Transverse colon (tissue), 4 donors: ENCODE measurements around the gene KRT13. TPM values are rescaled to one million over a fixed set of nuclear protein-coding genes. Genes with fewer than 3 reads are reported as not detected.

ENCODE experiments used
- DNase-seq: peaks from one replicate; pipeline ENCODE4 v3.0.0-alpha.2; 2019
- H3K27ac ChIP-seq, 4 donors: fragments of 200-600 bp; sonication (generic); 2 replicates each; pipeline ENCODE4 v1.5.1; 2016 to 2018; ENCODE audit warnings: inconsistent platforms in 4 of 4
- H3K27me3 ChIP-seq: fragments of 200-600 bp; sonication (generic); 2 replicates; pipeline ENCODE4 v1.5.1; 2017; ENCODE audit warnings: inconsistent platforms
- H3K36me3 ChIP-seq, 4 donors: fragments of 200-600 bp; sonication (generic); 2 replicates each; pipeline ENCODE4 v1.5.1; 2017 to 2019; ENCODE audit warnings: inconsistent platforms in 4 of 4
- H3K4me1 ChIP-seq, 4 donors: fragments of 200-600 bp; sonication (generic); 2 replicates each; pipeline ENCODE4 v1.5.1; 2017 to 2020; ENCODE audit warnings: inconsistent platforms in 4 of 4
- H3K4me3 ChIP-seq, 4 donors: fragments of 200-600 bp; sonication (generic); 1 replicate in 1 of 4; 2 replicates in 3 of 4; pipeline versions ENCODE4 v1.5.1 to v1.6.1; 2017 to 2019; ENCODE audit warnings: inconsistent platforms in 4 of 4
- H3K9me3 ChIP-seq, 2 donors: fragments of 200-600 bp; sonication (generic); 2 replicates each; pipeline ENCODE4 v1.5.1; 2017 to 2019; ENCODE audit warnings: inconsistent platforms in 2 of 2
- CTCF ChIP-seq, 5 experiments: fragments of 200-600 bp in 3 of 5; fragments of 450-650 bp in 2 of 5; sonication (generic) in 3 of 5; IDR thresholded peaks; 1 replicate in 2 of 5; 2 replicates in 3 of 5; pipeline ENCODE4 v1.5.1; 2016 to 2017; ENCODE audit warnings: antibody characterized with exemption in 5 of 5, inconsistent platforms in 3 of 5, mild to moderate bottlenecking in 2 of 5, moderate library complexity in 1 of 5
- EP300 ChIP-seq: sonication (generic); formaldehyde crosslinking; IDR thresholded peaks from one replicate; pipeline ENCODE4 v1.6.1; 2017; ENCODE audit warnings: antibody characterized with exemption, low read depth
- POLR2A ChIP-seq: fragments of 450-650 bp; IDR thresholded peaks from one replicate; pipeline ENCODE4 v1.6.1; 2016; ENCODE audit warnings: antibody characterized with exemption, mild to moderate bottlenecking, moderate library complexity
- POLR2AphosphoS5 ChIP-seq, 3 donors: sonication (generic); formaldehyde crosslinking; IDR thresholded peaks; one replicate each; pipeline ENCODE4 v1.6.1; 2016; ENCODE audit warnings: antibody characterized with exemption in 3 of 3
- WGBS, 2 donors: methylation state at CpG; one replicate each; pipeline ENCODE4 v1.1.5; 2018; ENCODE audit warnings: low coverage in 1 of 2; 5-methylcytosine and 5-hydroxymethylcytosine counted together
- in situ Hi-C, 4 donors: fragments of 200-750 bp; cut with MboI; loops; one replicate each; pipeline versions ENCODE4 v1.15.0 to v1.15.1; 2017; ENCODE audit warnings: low sequenced_read_pairs in 3 of 4, low pct_ligation_motif_present in 1 of 4, low pct_unique_long_range_greater_than_20kb in 1 of 4
- intact Hi-C: fragments of 100-400 bp; cut with DNase I; formaldehyde crosslinking; loops from one replicate; pipeline ENCODE4 v1.15.1; 2023; ENCODE audit warnings: low total_unique reads
- total RNA-seq, 4 donors: library from RNA; depleted of rRNA; stranded (reverse); fragments of >200 nt; gene quantifications; one replicate each; pipeline ENCODE4 v1.1.0, GENCODE V29; 2016

KRT13 gene
- total RNA-seq, 4 donors from 2014 or later, result 0.27 TPM; not detected in 3

- Histone ChIP-seq H3K4me1 (no peaks in the 10 kb centered on the region), H3K27me3 (no peaks in the 10 kb centered on the region), H3K9me3 (no peaks in the 10 kb centered on the region), H3K4me3 (no peak overlapping the region), H3K36me3 (no peaks in the 10 kb centered on the region), H3K27ac (no peak overlapping the region)
- intact Hi-C loops, result no loop called here
- 91% methylated on average over 8 of the region's 8 CpGs; no CpG with 5 or more reads in 1 of the 2 donors for WGBS, 2 donors
- DNase-seq, result no peak
- in situ Hi-C loops, result no loop called here
- TF ChIP-seq EP300, result no peak
- no peak for TF ChIP-seq CTCF (IDR thresholded peaks at IDR 0.05)
- TF ChIP-seq POLR2AphosphoS5 (IDR thresholded peaks at IDR 0.05), result no peak
- no peak for TF ChIP-seq POLR2A
These were observed 41.7 kb downstream of the KRT13 start for GRCh38 chr17:41463746-41464145.

GRCh38 chr17:41462705-41463104 is 42.7 kb downstream of the KRT13 start:
- Histone ChIP-seq H3K4me1 (no peaks in the 10 kb centered on the region), H3K27ac (no peak overlapping the region), H3K4me3 (no peak overlapping the region), H3K27me3 (no peaks in the 10 kb centered on the region), H3K9me3 (no peaks in the 10 kb centered on the region), H3K36me3 (no peaks in the 10 kb centered on the region)
- in situ Hi-C loops, result no loop called here
- WGBS, 2 donors, result 73% methylated on average over 15 of the region's 15 CpGs; no CpG with 5 or more reads in 1 of the 2 donors
- intact Hi-C loops, result no loop called here
- TF ChIP-seq POLR2AphosphoS5 (IDR thresholded peaks at IDR 0.05) (no peak), EP300 (no peak), POLR2A (no peak), CTCF (IDR thresholded peaks at IDR 0.05) (no peak)
- DNase-seq, result no peak

- no peak for DNase-seq
- in situ Hi-C loops, result no loop called here
- H3K4me3 ChIP-seq, result no peak overlapping the region
- H3K4me1 ChIP-seq, result no peaks in the 10 kb centered on the region
- no peaks in the 10 kb centered on the region for H3K9me3 ChIP-seq
- WGBS, 2 donors, result 83% methylated on average over 4 of the region's 4 CpGs; no CpG with 5 or more reads in 1 of the 2 donors
- intact Hi-C loops, result no loop called here
- H3K27ac ChIP-seq, result no peak overlapping the region
- no peaks in the 10 kb centered on the region for H3K36me3 ChIP-seq
- no peak for TF ChIP-seq POLR2A
- no peak for TF ChIP-seq CTCF (IDR thresholded peaks at IDR 0.05)
- TF ChIP-seq EP300, result no peak
- no peak for TF ChIP-seq POLR2AphosphoS5 (IDR thresholded peaks at IDR 0.05)
- H3K27me3 ChIP-seq, result peaks cover 4% of the 10 kb centered on the region
These were observed 47.7 kb downstream of the KRT13 start for GRCh38 chr17:41457676-41458075.

GRCh38 chr17:41456204-41456603 is 49.2 kb downstream of the KRT13 start:
- no peak overlapping the region for H3K27ac ChIP-seq
- no peak overlapping the region for H3K4me3 ChIP-seq
- DNase-seq, result no peak
- no peaks in the 10 kb centered on the region for H3K4me1 ChIP-seq
- intact Hi-C loops (no loop called here), in situ Hi-C loops (no loop called here)
- peaks cover 9% of the 10 kb centered on the region for H3K27me3 ChIP-seq
- TF ChIP-seq POLR2A (no peak), CTCF (IDR thresholded peaks at IDR 0.05) (no peak), POLR2AphosphoS5 (IDR thresholded peaks at IDR 0.05) (no peak)
- H3K9me3 ChIP-seq, result no peaks in the 10 kb centered on the region
- 90% methylated on average over 3 of the region's 3 CpGs; no CpG with 5 or more reads in 1 of the 2 donors for WGBS, 2 donors
- H3K36me3 ChIP-seq, result no peaks in the 10 kb centered on the region
